Activated CD8-positive, alpha-beta memory T cell treated with anti-CD3 and anti-CD28 coated beads for 24 hours (primary cell): ENCODE measurements around the gene LANCL2.
"Not testable (repeated sequence)": the region's sequence is repeated elsewhere in the genome, so short reads cannot be mapped to it uniquely, and the experiment has no call there.

Experiments used
- DNase-seq: peaks from one replicate; pipeline ENCODE4 v3.0.0-alpha.2; 2020

LANCL2 gene

GRCh38 chr7:55362927-55363326, 2.2 kb upstream of the LANCL2 start:
- DNase-seq = no peak

DNA sequence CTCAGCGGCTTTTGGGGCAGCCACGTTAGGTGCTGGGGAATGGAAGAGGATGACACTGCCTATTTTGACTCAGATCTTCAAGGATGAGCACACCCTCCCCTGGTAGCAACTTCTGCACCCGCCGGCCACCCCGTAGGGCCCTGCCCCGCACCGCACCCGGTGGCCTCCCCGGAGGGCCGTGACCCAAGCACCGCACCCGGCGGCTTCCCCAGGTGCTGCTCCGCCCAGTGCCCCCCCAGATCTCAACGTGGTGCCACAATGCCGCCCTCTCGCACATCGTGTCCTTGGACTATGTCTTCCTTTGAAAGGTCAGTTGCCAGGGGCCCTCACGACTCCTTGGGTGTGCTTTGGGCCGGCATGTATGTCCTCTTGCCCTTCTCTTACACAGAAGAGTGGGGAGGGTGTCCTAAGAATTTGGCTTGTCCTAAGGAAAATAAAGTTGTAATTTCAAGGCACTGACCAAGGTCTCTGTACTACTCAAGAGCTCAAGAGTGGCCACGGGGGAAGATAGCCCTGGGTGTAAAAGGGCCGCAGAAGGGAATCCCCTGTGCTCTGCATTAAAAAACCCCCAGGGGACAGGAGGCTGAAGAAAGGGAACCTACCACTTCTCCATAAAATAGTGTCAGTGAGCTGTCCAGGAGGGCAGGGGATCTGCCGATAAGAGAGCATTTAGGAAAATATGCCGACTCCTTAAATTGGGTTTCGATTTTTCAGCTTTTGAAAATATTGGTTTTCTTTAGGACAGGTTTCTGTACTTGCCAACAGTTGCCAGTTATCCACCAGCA, 1.6 kb upstream of the LANCL2 start:
- DNase-seq = no peak

DNA sequence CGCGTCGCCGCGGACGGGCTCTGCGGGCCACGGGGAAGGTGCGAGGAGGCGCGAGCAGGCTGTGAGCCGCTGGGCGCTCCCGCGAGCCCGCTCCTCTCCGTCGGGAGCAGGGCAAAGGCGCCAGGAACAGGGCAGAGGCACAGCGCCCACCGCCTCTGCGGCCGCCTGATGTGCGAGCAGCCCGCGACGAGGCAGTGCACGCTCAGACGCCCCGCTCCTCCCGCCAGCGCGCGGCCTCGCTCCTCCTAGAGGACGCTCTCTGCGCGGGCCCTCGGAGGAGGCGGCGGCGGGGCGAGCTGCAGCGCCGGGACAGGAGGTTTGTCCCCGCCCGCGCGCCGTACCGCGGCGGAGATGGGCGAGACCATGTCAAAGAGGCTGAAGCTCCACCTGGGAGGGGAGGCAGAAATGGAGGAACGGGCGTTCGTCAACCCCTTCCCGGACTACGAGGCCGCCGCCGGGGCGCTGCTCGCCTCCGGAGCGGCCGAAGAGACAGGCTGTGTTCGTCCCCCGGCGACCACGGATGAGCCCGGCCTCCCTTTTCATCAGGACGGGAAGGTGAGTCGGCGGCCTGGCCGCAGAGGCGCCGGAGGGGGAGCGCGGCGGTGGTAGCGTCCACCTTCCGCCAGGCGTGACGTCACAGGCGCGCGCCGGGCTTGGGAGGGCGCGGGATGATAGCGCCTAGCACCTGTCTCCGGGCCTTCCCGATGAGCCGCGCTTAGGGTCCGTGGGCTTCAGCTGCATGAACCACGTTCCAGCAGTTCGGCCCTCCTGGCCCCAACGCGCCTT, 731 bp downstream of the LANCL2 start:
- DNase-seq = peak; percentile 99

- no peak for DNase-seq
Measured at GRCh38 chr7:55366461-55367070, 1.4 kb downstream of the LANCL2 start.

DNA sequence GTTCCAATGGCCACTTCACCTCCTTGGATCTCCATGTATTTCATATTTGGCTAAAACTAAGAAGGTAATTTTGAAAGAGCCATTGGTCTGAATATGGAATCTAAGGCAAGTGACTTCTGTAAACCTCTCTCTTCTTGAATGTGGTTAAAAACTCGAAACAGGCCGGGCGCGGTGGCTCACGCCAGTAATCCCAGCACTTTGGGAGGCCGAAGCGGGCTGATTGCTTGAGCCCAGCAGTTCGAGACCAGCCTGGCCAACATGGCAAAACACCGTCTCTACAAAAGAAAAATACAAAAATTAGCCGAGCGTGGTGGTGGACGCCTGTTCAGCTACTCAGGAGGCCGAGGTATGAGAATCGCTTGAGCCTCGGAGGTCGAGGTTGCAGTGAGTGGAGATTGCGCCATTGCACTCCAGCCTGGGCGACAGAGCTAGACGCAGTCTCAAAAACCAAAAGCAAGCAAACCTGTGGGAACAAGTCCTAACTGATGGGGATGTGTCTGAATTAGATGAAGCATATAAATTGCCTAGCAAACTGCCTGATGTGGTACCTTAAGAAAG, 2.2 kb downstream of the LANCL2 start:
- no peak for DNase-seq

DNA sequence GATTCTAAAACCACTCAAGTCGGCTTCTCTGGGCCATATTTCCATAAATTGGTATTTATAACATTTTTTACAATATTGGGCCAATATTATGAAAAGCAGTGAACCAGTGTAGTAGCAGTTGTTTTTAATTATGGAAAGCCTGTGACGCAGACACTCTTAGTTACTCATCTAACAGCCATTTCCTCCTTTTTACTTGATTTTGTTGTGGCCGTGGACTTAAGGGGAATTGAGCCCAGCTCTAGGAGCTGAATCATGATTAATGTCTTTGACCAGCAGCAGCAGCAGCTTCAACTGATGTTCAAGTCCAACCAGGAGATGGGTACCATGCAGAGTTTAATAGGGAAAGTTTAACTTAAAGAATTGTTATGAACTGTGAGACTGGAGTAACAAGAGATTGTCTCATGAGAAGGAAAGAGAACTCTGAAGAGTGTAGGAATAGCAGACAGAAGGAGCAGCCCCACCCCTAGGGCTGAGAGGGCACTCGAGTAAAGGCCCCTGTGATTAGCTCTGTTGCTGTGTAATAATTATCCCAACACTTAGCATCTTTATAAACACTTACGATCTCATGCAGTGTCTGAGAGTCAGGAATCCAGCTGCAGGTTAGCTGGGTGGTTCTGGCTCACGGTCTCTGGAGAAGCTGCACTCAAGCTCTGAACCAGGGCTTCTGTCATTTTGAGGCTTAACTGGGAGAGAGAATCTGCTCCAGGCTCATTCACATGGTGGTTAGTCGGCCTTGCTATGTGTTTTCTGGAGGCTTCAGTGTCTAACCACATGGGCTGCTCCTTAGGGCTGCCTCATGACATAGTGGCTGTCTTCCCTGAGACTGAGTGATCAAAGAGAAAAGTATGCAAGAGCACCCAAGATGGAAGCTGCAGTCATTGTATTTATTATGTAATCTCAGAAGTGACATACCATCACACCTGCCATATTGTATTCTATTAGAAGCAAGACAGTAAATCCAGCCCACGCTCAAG, 4.6 kb downstream of the LANCL2 start:
- no peak for DNase-seq

DNA sequence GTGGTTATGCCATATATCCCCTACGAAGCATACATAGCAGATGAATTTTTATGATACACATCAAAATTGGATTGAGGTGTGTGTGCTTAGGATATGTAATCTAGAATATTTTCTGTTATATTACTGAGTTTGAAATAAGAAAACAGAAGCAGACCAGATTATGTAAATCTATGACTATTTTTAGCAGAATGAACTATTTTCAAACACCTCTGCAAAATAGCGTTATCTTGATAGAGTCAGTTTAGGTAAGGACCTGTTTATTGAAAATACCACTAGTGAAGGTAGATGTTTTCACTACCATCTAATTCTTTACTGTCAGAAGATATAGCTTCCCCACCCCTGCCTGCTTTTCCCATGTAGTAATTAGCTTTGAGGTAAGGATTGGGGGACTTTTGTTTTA, 9.1 kb downstream of the LANCL2 start:
- no peak for DNase-seq

- DNase-seq = no peak
Measured at GRCh38 chr7:55375237-55375636, 10.1 kb downstream of the LANCL2 start.

DNA sequence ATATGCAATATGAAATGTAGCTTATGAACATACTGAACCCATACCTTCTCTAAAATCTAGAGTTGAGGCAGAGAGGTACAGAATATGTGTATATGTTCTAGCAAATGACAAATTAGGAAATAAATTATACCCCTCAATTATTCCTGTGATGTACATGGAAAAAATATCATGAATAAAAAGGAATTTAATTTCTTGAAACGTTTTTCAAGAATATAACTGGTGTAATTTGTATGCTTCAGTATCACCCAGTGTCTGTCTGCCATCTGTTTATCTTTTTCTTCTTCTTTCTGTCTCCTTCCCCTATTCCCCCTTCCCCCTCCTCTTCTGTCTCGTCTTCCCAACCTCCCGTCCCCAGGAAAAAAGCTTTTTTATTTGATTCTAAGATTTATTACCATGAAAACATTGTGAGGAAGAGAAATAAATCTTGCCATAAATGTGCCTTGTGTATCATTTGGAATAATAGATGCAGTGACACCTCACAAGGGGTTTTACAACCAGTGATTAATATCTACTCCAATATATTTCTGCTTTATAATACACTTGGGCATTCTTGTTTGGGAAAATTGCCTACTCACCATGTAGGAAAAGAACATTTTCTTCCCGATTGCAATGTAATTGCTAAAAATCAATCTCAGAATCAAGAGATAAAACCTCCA, 12.2 kb downstream of the LANCL2 start:
- DNase-seq = no peak

GRCh38 chr7:55379285-55379684, 14.1 kb downstream of the LANCL2 start:
- DNase-seq = no peak

- no peak for DNase-seq
Measured at GRCh38 chr7:55381189-55381588, 16.1 kb downstream of the LANCL2 start.

GRCh38 chr7:55381696-55382095, 16.6 kb downstream of the LANCL2 start:
- no peak for DNase-seq

DNA sequence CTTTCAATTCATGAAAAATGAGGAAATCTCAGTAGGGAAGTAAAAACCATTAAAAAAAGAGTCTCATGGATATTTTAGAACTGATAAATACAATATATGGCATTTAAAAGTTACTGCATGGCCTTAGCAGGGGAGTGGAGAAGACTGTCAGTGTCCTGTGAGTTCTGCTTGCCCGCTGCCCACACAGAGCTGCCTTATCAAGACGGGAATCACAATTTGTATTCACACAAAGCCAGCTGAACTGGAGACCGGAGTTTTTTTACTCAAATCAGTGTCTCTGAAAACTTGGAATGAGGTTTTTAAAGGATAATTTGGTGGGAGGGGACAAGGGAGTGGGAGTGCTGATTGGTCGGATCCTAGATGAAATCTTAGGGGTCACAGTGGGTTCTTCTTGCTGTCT, 17.1 kb downstream of the LANCL2 start:
- no peak for DNase-seq

DNA sequence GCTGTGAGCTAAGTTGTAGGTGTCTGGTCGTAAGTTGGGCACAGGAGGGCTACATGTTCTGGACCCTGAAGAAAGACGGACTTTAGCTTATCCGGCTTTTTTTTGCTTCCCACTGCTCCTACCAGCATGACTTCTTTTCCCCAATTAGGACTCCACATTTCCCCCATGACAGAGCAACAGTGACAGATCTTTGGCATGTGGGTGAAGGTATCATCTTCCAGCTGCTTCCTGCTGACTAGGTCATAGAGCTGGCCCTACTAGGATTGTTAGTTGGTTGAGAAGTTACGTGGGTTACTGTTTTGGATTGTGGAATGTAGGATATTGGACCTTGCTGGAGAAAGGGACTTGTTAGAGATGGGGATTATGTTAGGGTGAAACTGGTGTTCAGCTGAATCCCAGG, 21.4 kb downstream of the LANCL2 start:
- no peak for DNase-seq

- no peak for DNase-seq
Measured at GRCh38 chr7:55387062-55387965, 22.2 kb downstream of the LANCL2 start.

- no peak for DNase-seq
Measured at GRCh38 chr7:55396233-55396785, 31.2 kb downstream of the LANCL2 start.

- no peak for DNase-seq
Measured at GRCh38 chr7:55397617-55398016, 32.5 kb downstream of the LANCL2 start.

DNA sequence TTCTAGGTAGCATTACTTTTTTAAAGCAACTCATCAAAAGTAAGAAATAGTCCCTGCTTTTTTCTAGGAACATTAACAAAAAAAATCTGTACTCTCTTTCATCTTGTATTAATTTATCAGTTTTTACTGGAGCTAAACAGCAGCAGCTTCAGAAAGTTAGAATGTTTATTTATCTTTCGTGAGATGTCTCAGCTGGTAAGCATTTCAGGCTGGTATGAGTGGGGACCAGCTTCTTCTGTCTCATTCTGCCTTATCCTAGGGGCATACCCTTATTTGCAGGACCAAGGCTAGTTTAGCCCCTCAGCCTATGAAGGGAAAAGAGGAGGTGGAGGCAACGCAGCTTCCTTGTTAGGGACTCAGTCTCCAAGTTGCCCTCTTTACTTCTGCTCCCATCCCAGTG, 35.1 kb downstream of the LANCL2 start:
- no peak for DNase-seq

DNA sequence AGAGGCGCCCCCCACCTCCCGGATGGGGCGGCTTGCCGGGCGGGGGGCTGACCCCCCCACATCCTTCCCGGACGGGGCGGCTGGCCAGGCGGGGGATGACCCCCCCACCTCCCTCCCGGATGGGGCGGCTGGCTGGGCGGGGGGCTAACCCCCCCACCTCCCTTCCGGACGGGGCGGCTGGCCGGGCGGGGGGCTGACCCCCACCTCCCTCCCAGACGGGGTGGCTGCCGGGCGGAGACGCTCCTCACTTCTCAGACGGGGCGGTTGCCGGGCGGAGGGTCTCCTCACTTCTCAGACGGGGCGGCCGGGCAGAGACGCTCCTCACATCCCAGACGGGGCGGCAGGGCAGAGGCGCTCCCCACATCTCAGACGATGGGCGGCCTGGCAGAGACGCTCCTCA, 37.4 kb downstream of the LANCL2 start:
- not testable (repeated sequence) for DNase-seq

DNA sequence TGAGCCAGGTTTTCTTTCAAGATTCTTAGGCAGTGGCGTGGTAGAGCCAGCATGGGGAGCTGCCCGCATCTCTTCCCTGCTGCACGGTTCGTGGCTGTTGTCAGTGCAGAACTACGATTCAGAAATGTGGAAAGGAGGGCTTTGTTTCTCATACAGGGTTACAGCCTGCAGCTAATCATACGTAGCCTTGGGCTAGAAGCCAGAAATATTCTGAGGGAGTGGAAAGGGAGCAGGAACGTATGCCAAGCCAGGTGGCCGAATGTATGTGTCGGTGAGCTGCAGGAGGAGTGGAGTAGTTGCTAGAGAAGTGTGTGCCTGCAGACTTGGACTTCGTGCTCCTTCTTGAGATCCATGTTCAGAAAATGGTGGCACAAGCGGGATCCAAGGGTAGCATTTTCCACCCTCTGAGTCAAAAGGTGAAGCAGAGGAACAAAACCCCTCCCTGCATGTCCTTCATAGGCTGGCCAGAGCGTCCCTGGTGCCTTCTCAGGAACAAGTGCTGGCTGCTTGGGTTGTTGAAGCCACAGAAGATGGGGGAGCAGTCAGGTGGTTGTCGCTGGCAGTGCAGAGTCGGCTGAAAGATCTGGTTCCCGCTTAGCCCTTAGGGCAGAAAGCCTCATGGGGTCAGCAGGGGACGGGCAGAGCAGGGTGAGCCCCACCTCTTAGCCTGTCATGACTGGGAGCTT, 40.9 kb downstream of the LANCL2 start:
- no peak for DNase-seq
